RWPE2 (cell line): ENCODE measurements around the gene SLC41A3.
"Not testable (repeated sequence)": the region's sequence is repeated elsewhere in the genome, so short reads cannot be mapped to it uniquely, and the experiment has no call there.

Experiments
- ATAC-seq: fragments of 200-7000 bp; cut with Tn5 transposase; 3 replicates; pipeline ENCODE4 v1.9.1; 2021; ENCODE audit warnings: low read depth
- DNase-seq: peaks from one replicate; pipeline ENCODE4 v3.0.0-alpha.2; 2020; ENCODE audit warnings: low spot score
- H3K27ac ChIP-seq: fragments of 450-650 bp; 2 replicates; pipeline ENCODE4 v1.5.1; 2017; ENCODE audit warnings: mild to moderate bottlenecking; ENCODE audit not compliant: poor library complexity, severe bottlenecking
- H3K27me3 ChIP-seq: fragments of 250-450 bp; sonication (Bioruptor Pico); 2 replicates; pipeline ENCODE4 v1.5.1; 2021; ENCODE audit warnings: mild to moderate bottlenecking, moderate library complexity; ENCODE audit not compliant: insufficient read depth, poor library complexity, severe bottlenecking
- H3K36me3 ChIP-seq: fragments of 250-450 bp; sonication (Bioruptor Pico); 2 replicates; pipeline ENCODE4 v1.5.1; 2020; ENCODE audit warnings: low read depth, mild to moderate bottlenecking, moderate library complexity
- H3K4me1 ChIP-seq: fragments of 250-450 bp; sonication (Bioruptor Pico); 2 replicates; pipeline ENCODE4 v1.5.1; 2021; ENCODE audit warnings: mild to moderate bottlenecking, moderate library complexity; ENCODE audit not compliant: insufficient read depth, poor library complexity, severe bottlenecking
- H3K4me3 ChIP-seq: fragments of 250-450 bp; sonication (Bioruptor Pico); 2 replicates; pipeline ENCODE4 v1.5.1; 2021; ENCODE audit warnings: mild to moderate bottlenecking, moderate library complexity; ENCODE audit not compliant: severe bottlenecking
- H3K9me3 ChIP-seq: fragments of 250-450 bp; sonication (Bioruptor Pico); 2 replicates; pipeline ENCODE4 v1.5.1; 2021; ENCODE audit warnings: mild to moderate bottlenecking, moderate library complexity; ENCODE audit not compliant: severe bottlenecking
- CTCF ChIP-seq: fragments of 450-650 bp; IDR thresholded peaks from one replicate; pipeline ENCODE4 v1.5.1; 2017; ENCODE audit warnings: mild to moderate bottlenecking, moderate library complexity; ENCODE audit not compliant: poor library complexity, severe bottlenecking

The SLC41A3 gene

DNA sequence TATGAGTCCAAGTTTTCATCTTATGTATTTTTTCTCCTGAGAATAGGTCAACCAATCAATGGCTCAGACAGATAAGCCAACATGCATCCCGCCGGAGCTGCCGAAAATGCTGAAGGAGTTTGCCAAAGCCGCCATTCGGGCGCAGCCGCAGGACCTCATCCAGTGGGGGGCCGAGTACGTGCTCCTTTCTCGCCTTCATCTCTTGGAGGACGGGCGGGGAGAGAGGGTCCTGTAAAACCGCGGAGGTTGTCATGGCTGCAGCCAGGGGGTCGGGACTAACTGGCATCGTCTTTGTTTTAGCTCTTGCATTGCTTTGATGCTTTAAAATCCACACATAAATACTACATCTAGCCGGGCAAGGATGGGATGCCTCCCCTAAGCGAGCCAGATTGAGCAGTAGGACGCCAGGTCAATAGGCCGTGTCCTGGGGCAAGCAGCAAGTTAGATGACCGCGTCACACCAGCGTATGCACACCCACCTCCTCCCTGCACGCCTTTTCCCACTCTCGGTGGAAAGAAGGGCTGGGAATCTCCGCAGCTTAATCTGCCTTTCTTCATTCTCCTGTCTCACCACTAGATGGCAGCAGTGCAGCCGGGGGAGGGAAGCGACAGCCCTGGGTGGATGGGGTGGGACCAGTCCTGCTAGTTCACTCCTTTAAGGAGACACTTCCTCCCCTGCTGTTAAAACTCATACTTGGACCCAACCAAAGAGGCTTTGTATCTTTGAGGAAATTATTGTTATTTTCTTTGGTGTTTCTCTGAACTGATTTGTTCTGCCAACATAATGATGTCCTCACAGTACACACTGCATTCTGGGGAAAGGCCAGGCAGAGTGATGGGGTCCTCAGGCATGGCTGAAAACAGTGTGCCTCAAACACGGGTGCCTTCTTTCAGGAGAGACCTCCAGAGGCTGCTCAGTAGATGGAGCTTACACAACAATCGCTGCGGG, 111.7 kb downstream of the SLC41A3 start:
- peak; percentile 81 for ATAC-seq
- H3K27ac ChIP-seq, DNase-seq, H3K9me3 ChIP-seq, H3K36me3 ChIP-seq, H3K4me3 ChIP-seq, H3K4me1 ChIP-seq: not testable (repeated sequence)
- TF ChIP-seq CTCF = peak; percentile 83
- peaks cover 15% of the 10 kb centered on the region for H3K27me3 ChIP-seq

DNA sequence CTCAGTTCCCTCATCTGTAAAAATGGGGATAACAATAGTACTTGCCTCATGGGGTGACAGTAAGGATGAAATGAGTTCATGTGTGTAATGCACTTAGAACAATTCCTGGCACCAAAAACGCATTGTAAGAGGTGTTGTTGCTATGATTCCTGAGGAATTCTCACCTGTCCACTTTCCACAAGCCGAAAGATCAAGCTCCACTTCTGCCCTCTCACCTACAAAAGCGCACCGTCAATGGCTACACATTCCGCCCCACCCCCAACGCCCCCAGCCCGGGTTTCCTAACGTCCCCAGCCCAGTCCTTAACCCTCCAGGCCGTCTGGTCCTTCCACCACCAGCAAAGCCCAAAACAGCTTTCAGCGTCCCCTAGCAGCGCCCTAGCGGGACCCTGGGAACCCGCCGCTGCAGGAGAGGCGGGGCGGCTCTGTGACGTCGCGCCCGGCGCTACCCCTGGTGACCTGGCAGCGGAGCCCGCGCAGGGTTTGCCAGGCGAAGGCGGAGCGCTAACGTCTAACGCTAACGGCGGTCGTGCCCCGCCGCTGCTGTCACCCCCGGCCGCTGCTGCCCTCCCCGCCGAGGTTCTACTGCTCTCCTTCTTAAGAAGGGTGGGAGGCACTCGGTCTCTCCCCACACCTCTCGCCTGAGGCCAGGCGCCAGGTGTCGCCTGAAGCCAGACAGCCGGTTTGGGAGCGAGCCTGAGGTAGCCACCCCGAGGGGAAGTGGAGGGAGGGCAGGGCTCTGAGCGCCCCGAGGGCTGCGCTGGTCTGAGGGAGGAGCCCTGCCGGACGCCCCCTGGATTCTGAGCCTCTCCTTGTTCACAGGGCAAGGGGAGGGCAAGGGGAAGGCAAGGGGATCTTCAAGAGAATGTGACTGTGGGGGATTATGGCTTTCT, 115.0 kb downstream of the SLC41A3 start, which contains the start of gene ROPN1B:
Gene ROPN1B, plus strand, starts transcription at position 478 of the 892 bp plus-strand sequence. CDS start 2,877 bp downstream, outside the sequence.
- not testable (repeated sequence) for H3K27ac ChIP-seq, H3K4me1 ChIP-seq, DNase-seq, H3K4me3 ChIP-seq, H3K9me3 ChIP-seq, H3K36me3 ChIP-seq
- peaks cover 15% of the 10 kb centered on the region for H3K27me3 ChIP-seq
- ATAC-seq = peak; percentile 70

DNA sequence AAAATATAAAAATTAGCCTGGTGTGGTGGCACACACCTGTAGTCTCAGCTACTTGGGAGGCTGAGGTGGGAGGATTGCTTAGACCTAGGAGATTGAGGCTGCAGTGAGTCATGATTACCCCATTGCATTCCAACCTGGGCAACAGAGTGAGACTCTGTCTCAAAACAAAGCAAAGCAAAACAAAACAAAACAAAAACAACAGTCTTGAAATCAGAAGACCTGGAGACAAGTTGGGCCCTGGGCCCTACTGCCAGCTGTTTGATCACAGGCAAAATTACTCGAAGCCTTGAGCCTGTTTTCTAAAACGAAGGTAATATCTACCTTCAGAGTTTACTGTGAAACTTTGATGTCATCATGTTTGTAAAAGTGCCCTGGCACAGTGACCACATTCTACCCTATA, 115.8 kb downstream of the SLC41A3 start:
- not testable (repeated sequence) for H3K4me3 ChIP-seq, H3K36me3 ChIP-seq, H3K4me1 ChIP-seq, DNase-seq, H3K27ac ChIP-seq, ATAC-seq, H3K9me3 ChIP-seq
- H3K27me3 ChIP-seq = peaks cover 15% of the 10 kb centered on the region

DNA sequence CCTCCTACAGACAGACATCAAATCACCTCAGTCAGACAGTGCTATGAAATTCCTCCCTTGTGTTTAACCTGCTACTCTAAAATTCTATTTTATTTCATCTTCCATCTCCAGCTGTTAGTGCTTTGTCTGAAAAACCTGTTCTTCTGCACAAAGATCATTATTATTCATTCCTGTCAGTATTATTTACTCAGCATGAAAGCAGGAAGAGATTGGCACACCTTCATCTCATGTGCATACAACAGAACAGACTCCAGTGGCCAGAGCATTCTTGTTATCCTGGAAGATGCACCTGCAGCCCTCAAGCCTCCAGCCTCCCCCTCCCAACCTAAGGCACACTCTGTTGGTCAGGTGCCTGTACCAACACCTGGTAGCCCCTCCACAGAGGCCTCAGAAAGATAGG, 116.8 kb downstream of the SLC41A3 start:
- H3K27ac ChIP-seq = no peak overlapping the region
- no peaks in the 10 kb centered on the region for H3K9me3 ChIP-seq
- H3K4me3 ChIP-seq = no peak overlapping the region
- TF ChIP-seq CTCF = no peak
- DNase-seq (no peak), ATAC-seq (peak; percentile 26; the same call in 1 of the 3 replicates)
- no peaks in the 10 kb centered on the region for H3K36me3 ChIP-seq
- peaks cover 14% of the 10 kb centered on the region for H3K27me3 ChIP-seq
- H3K4me1 ChIP-seq = no peaks in the 10 kb centered on the region

DNA sequence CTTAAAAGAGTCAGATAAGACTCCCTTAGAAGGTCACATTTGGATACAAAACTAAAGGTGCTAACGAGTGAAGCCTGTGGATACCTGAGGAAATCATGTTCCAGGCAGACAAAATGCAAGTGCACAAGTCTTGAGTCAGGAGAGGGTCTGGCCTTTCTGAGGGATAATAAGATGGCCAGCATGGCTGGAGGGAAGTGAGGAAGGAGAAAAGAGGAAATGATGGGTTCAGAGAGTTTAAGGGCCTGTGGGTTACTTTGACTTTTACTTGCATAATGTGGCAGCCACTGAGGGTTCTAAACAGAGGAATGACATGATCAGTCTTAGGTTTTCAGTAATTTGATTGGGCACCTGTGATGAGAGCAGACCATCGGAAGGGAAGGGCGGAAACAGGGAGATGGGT, 118.4 kb downstream of the SLC41A3 start:
- Histone ChIP-seq H3K36me3 (no peaks in the 10 kb centered on the region), H3K9me3 (no peaks in the 10 kb centered on the region), H3K4me1 (no peaks in the 10 kb centered on the region), H3K27ac (no peak overlapping the region), H3K4me3 (no peak overlapping the region), H3K27me3 (peaks cover 4% of the 10 kb centered on the region)
- no peak for DNase-seq
- TF ChIP-seq CTCF = no peak
- ATAC-seq = no peak

- not testable (repeated sequence) for DNase-seq, H3K4me3 ChIP-seq, ATAC-seq, H3K9me3 ChIP-seq, H3K27ac ChIP-seq, H3K27me3 ChIP-seq, H3K36me3 ChIP-seq, H3K4me1 ChIP-seq
Measured at GRCh38 chr3:125963834-125964233, 120.1 kb downstream of the SLC41A3 start.
